HG02870 (cell line): ENCODE results near the gene TMEM131.

ENCODE experiments used
- ATAC-seq: cut with Tn5 transposase; IDR thresholded peaks from one replicate; pipeline ENCODE4 v1.9.1; 2021; ENCODE audit warnings: mild to moderate bottlenecking, moderate library complexity; ENCODE audit not compliant: unreplicated experiment

The TMEM131 gene

DNA sequence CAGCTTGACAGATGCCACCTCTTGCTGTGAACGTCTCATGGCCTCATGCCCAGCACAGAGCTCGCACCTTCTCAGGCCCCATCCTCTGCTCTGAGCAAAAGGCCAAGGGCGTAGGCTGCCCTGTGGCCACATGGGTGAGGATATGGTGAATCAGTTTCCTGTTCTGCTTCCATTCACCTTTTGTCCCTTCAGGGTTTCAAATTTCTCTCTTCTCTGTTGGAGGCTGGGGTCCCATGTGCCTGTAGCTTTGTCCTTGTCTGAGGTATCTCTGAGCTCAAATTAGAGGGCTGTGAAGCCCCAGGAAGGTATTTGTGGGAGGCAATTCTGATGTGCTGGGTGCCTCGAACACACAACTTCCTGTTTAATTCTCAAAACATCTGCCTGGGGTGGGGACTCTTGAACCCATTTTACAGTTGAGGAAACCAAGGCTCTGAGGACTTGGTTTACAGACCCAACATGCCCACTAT, 253.3 kb downstream of the TMEM131 start:
- no peak for ATAC-seq

DNA sequence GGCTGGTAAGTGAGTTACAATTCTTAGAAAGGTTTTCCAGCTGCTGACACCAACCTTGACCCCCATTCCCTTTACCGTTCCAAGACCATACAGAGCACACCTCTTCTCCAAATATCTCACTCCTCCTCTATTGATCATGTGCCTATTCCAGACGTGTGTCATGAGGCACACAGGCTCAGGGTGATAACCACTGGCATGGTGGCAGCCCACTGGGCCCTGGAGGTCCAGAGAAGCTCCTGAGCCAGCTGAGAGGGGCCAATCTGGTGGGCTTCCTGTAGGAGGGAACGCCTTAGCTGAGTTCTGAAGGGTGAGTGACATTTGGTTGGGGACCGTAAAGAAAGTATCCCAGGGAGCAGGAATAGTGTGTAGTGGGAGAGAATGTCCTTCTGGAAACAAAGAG, 254.1 kb downstream of the TMEM131 start:
- no peak for ATAC-seq

DNA sequence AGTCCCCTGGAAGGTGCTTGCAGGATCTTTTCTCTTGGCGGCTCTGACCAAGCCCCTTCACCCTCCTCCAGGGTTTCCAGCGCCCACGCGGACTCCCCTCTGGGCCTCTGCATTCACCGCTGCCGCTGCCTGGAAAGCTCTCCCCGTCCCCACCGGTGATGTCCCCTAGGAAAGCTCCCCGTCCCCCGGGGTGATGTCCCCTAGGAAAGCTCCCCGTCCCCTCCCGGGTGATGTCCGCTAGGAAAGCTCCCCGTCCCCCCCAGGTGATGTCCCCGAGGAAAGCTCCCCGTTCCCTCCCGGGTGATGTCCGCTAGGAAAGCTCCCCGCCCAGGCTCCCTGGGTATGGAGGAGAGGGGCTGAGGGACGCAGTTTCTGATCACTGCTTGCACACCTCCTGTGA, 254.5 kb downstream of the TMEM131 start:
- ATAC-seq: no peak

DNA sequence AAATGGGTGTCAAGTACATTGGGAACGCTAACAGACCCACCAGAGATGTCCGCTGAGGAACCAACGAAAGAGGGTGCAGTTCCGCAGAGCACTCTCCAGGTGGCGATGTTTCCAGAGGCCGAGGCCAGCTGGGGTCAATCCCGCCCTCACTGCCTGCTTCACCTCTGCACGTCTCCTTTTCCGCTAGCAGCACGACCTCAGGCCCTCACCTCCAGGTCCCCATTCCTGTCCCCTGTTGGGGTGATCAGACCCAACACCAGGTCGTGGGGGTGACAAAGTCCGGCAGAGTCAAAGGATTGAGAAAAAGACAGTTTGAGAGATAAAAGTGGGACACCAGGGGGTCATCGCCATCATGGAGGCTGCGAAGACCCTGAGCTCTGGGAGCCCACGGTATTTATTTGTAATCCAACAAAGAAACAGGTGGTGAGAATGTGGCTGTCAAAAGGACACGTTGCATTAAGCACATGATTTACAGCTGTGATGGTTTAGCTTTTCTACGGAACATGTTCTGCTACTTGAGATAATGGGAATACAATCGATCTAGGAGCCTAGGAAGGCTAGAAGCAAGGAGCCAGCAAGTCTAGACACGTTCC, 255.1 kb downstream of the TMEM131 start:
- no peak for ATAC-seq

DNA sequence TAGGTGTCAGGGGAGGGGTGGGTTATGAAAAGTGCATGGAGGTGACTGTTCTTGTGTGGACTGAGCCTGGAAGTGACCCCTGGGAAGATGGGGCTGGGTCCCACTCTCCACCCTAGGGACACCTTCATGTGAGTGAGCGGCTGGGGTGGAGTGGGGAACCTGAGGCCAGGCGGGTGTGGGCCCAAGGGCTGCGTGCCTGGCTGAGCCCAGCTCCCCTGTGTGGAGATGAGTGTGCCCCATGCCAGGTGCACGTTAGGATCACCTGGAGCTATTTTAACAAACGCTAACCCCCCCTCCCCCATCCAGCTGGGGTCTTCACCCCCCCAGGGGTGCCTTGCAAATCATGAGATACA, 255.9 kb downstream of the TMEM131 start:
- no peak for ATAC-seq

DNA sequence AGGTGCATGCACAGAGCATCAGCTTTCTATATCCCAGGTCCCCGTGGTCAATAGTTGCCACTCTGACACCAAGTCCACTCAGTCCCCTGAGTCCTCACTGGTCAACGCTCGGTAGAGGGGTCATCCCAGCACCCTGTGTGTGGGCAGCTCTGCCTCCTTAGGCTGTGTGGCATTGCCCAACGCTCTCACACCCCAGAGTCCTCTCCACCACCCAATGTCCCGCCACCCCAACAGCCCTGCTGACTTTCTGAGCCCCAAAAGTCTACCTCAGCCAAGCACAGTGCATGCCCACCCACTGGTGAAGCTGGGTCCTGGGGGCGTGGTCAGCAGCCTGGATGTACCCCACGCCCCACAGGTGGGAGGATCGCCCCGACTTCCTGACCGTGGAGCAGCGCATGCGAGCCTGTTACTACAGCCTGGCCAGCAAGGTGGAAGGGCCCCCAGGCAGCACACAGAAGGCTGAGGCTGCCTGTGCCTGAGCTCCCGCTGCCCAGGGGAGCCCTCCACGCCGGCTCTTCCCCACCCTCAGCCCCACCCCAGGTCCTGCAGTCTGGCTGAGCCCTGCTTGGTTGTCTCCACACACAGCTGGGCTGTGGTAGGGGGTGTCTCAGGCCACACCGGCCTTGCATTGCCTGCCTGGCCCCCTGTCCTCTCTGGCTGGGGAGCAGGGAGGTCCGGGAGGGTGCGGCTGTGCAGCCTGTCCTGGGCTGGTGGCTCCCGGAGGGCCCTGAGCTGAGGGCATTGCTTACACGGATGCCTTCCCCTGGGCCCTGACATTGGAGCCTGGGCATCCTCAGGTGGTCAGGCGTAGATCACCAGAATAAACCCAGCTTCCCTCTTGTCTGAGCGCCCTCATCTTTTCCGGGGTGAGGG, 256.5 kb downstream of the TMEM131 start:
- no peak for ATAC-seq

DNA sequence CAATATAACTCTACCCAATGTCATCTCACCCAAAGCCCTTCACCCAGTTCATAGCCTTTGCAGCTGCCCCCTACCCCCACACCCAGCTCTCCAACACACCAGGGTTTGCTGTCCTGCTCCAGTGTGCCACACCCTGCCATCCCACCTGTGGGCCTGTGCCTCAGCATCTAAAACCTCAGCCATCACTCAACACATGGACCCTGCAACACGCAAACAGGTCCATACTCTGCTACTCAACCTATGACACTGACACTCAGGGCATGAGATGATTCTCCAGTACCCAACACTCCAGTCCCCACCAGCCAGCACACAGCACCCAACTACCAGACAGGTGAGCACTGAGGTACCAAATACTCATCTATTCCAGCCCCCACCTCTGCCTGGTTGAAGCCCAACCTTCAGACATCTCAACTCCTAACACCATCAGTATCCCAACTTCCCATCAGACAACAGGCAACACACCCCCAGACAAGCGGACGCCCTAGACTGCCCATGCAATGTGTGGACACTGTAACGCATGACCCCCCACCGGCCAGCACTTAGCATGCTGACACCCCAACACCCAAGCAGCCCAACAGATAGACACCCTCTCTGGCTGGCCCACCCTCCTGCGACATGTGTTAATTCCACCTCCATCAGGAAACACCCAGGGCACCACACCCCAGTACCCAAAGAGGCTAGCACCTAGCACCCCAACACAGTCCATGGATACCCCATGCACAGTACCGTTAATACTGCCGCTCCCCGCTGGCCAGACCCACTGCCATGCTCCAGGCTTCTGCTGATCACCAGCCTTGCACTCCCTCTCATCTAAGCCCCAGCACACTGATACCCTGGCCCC, 257.3 kb downstream of the TMEM131 start:
- no peak for ATAC-seq

DNA sequence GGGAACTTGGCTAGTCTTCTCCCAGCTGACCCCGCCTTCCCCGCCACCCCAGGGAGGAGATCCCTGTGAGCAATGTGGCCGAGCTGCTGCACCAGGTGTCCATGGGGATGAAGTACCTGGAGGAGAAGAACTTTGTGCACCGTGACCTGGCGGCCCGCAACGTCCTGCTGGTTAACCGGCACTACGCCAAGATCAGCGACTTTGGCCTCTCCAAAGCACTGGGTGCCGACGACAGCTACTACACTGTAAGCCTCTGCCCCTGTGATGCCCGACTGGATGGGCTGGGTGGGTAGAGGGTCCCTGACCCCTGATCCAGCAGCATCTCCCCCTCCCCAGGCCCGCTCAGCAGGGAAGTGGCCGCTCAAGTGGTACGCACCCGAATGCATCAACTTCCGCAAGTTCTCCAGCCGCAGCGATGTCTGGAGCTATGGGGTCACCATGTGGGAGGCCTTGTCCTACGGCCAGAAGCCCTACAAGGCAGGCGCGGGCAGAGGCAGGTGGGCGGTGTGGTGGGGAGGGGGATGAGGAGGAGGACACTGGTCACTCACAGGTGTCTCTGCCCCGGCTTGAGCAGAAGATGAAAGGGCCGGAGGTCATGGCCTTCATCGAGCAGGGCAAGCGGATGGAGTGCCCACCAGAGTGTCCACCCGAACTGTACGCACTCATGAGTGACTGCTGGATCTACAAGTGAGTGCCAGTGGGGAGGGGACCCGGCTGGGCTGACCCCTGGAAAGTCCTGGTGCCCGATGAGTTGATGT, 258.1 kb downstream of the TMEM131 start:
- ATAC-seq: no peak

DNA sequence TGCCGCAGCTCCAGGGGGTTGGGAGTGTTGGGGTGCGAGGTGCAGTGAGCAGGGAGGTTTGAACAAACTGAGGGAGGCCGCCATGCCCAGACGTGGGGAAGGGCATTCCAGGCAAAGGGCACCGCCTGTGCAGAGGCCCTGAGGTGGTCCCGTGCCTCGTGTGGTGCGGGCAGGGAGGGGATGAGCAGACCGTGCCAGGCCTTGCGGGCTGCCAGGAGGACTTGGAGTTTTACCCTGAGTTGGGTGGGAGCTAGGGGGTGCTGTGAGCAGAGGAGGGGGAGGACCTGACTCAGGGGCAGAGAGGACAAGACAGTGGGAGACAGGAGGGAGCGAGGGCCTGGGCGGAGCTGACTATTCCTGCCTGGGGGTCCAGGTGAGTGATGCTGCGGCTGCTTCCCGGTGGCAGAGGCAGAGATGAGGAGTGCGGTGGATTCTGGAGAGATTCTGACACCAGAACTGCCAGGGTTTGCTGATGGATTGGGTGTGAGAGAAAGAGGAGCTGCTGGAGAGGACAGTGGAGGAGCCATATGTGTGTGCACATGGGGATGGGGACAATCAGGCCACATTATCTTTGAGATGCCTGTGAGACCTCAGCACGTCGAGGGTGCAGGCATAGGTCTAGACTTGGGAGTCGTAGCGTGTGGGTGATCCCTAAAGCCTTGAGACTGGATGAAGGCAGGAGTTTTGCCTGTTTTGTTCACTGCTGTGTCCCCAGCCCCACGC, 259.0 kb downstream of the TMEM131 start:
- no peak for ATAC-seq

DNA sequence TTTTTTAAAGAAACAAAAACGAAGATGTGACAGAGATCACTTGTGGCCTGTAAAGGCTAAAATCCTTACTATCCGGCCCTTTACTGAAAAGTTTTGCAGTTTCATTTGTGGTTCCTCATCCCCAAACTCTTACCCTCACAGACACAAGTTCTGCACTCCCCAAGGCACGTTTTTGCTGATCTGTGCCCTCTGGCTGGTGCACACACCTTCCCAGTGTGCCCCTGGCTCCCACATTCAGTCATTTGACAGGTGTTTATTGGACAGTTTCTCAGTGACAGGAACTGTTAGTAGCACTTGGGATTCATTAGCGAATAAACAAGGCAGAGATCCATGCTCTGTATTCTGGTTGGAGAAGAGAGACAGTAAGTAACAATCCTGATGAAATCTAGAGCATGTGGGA, 259.6 kb downstream of the TMEM131 start:
- no peak for ATAC-seq

DNA sequence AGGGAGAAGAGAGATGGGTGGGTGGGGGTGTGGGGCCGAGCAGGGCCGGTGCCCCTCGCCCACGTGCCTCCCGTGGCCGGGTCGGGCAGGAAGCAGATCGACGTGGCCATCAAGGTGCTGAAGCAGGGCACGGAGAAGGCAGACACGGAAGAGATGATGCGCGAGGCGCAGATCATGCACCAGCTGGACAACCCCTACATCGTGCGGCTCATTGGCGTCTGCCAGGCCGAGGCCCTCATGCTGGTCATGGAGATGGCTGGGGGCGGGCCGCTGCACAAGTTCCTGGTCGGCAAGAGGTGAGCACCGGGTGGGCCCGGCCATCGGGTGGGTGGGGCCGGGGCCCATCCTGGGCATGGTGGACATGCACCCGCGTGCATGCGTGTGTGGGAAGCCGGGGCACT, 260.6 kb downstream of the TMEM131 start:
- ATAC-seq: no peak

DNA sequence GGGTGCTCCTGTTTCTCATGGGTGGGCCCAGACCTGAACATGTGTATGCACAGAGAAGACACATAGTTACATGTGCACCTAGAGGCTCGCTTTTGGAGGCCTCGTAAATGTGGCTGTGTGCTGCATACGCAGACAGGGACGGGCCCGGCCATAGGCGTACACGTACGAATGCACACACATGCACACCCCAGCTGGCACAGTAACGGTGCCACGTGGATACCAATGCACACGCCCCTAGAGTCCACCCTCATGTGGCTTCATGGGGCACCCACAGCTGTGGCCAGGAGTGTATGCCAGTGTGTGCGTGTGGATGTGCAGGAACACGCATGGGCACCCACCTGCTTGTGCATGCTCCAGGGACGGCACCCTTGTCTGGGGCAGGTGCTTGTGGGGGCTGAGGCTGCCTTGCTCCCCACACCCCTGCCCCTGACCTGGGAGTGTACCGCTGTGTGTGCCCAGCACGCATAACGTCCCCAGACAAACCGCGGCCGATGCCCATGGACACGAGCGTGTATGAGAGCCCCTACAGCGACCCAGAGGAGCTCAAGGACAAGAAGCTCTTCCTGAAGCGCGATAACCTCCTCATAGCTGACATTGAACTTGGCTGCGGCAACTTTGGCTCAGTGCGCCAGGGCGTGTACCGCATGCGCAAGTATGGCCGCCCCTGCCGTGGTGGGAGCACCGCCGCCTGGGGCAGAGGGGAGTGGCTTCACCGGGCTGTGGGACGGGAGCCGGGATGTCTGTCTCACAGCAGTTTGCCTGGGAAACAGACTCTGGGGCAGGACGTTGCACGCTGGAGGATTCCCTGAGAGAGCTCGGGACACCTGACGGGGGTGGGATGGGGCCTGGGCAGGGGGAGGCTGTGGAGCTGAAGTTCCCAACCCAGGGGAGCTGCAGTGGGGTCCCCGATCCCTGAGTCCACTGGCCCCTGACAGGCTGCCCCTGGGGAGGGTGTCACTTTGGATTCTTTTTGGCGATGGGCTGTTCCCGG, 261.4 kb downstream of the TMEM131 start:
- ATAC-seq: no peak

DNA sequence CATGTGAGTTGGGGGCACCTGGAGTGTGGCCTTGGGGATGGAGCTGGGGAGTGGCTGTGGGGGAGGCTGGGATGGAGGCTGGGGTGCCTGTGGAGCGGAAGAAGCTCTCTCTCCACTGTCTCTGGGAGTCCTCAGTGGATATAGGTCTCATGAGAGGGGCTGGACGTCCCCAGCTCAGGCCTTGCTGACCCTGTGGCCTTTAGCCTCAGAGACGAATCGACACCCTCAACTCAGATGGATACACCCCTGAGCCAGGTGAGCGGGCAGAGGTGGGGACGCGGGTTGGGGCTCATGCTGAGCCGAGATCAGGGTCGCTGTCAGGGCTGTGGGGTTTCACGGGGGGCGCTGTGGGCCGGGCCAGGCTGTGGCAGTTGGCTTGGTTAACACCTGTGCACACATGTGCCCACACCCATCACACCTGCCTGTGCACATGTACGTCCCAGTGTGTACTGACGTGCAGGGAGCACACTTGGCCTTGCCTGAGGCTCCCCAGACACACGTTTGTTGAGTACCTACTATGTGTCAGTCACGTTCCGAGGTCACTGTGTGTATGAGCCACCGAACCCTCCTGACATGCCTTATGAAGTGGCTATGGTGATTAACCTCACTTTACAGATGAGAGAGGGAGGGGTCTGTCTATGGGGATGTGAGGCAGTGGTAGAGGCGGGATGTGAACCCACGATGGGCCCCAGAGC, 262.3 kb downstream of the TMEM131 start:
- ATAC-seq: no peak

DNA sequence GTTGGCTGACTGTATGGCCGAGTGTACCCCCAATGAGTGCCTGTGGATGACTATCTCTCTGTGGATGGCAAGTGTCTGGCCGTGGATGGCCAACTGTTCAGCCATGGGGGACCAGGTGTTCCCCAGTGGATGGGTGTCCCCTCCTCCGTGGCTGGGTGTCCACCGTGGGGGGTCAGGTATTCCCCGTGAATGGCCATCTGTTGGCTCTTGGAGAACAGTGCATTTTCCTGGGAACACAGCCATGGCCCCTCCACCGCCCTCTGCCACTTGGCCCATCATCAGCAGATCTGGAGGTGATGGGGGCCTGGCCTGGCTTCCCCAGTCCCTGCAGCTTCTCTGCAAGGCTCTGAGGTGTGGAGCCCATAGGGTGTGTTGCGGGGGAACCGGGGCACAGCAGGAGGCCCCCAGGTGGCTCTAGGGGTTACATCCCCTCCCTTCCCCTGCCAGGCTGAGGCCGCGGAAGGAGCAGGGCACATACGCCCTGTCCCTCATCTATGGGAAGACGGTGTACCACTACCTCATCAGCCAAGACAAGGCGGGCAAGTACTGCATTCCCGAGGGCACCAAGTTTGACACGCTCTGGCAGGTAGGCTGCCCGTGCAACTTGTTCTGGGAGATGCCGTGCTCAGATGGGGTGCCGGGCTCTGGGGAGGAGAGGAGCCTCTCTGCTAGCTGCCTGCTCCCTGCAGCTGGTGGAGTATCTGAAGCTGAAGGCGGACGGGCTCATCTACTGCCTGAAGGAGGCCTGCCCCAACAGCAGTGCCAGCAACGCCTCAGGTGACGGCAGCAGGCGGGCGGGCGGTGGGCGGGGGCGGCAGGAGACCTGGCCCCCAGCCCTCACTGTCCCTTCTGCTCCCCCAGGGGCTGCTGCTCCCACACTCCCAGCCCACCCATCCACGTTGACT, 263.1 kb downstream of the TMEM131 start:
- no peak for ATAC-seq

DNA sequence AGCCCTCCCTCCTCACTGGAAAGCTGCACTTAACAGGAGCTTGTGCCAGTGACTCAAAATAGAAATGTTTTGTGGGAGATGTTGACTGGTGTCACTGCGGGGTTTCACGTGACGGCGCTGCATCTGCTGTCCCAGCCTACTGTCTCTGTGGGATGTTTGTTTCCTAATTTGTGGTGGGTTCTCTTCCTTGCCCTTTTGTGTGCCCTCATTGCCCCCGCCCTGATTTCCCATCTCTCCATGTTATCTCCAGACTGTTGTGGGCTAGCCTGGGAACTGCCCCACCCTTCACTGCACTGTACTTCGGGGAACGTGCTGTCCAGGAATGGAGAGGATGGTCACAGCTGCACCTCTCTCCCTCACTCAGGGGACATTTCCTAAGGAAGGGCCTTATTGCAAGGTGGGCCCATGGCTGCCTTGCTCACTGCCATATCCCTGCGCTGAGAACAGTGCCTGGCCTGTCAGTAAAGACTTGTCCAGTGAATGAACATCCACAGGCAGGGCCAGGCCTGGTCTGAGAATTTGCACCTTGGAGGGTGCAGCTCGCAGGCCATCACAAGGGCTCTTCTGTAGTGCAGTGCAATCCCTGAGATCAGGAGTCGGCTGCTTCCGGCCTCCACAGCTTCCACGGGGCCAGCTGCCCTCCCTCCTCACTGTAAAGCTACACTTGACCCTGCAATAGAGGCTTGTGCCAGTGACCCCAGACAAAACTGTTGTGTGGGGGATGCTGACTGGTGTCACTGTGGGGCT, 264.3 kb downstream of the TMEM131 start:
- ATAC-seq: no peak

DNA sequence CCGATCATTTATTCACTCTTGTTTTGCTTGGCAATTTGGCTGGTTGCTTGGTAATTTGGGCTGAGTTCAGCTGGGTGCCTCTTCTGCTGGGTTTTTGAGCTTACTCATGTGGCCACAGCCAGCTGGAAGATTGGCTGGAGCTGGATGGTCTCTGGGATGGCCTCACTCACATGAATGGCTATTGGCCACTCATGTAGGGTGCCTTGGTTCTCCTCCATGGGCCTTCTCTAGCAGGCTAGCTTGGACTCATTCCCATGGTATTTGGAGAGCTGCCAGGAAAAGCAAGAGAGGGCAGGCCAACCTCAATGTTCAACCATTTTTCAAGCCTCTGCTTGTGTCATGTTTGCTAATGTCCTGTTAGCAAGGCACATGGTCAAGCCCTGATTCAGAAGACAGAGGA, 265.5 kb downstream of the TMEM131 start:
- ATAC-seq: no peak
